Cardiac fibroblast (primary cell): ENCODE data around the gene KREMEN2.

Experiments
- DNase-seq, 2 donors: peaks; one replicate each; pipeline versions ENCODE4 v3.0.0 to v3.0.0-alpha.2; 2010; ENCODE audit warnings: low read depth in 2 of 2
- H3K4me3 ChIP-seq, 2 donors: replicated peaks in 1 of 2; 1 replicate in 1 of 2; 2 replicates in 1 of 2; pipeline ENCODE4 v1.5.1; 2011; ENCODE audit warnings: low read depth in 2 of 2, low read length in 2 of 2, mild to moderate bottlenecking in 2 of 2, moderate library complexity in 1 of 2
- CTCF ChIP-seq: IDR thresholded peaks from one replicate; pipeline ENCODE4 v1.5.1; 2011; ENCODE audit warnings: low read depth, mild to moderate bottlenecking, low read length, inconsistent platforms

The KREMEN2 gene

GRCh38 chr16:3003582-3004270 lies 39.7 kb downstream of the KREMEN2 start:
- peak; percentile 28 for TF ChIP-seq CTCF
- peak; percentile 99 for DNase-seq
- H3K4me3 ChIP-seq = no peak overlapping the region

DNA sequence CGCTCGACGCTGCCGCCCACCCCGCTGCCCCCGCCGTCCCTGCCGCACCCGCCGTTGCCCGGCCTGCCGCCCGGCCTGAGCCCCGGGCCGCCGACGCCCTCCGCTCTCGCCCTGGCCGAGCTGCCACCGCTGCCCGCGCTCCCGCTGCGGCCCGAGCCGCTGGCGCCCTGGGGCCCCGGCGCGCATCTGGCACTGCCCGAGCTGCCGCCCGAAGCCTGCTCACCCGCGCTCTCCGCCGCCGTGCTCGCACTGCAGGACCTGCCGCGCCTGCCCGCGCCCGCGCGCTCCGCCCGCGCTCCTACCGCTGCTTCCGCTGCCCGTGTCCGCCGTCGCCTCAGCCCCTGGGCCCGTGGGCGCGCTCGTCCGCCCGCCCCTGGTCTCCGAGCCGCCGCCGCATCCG lies 40.2 kb downstream of the KREMEN2 start:
- no peak for DNase-seq
- TF ChIP-seq CTCF = no peak
- H3K4me3 ChIP-seq = no peak overlapping the region

GRCh38 chr16:3004781-3005284 lies 40.8 kb downstream of the KREMEN2 start:
- no peak for TF ChIP-seq CTCF
- H3K4me3 ChIP-seq = no peak overlapping the region

DNA sequence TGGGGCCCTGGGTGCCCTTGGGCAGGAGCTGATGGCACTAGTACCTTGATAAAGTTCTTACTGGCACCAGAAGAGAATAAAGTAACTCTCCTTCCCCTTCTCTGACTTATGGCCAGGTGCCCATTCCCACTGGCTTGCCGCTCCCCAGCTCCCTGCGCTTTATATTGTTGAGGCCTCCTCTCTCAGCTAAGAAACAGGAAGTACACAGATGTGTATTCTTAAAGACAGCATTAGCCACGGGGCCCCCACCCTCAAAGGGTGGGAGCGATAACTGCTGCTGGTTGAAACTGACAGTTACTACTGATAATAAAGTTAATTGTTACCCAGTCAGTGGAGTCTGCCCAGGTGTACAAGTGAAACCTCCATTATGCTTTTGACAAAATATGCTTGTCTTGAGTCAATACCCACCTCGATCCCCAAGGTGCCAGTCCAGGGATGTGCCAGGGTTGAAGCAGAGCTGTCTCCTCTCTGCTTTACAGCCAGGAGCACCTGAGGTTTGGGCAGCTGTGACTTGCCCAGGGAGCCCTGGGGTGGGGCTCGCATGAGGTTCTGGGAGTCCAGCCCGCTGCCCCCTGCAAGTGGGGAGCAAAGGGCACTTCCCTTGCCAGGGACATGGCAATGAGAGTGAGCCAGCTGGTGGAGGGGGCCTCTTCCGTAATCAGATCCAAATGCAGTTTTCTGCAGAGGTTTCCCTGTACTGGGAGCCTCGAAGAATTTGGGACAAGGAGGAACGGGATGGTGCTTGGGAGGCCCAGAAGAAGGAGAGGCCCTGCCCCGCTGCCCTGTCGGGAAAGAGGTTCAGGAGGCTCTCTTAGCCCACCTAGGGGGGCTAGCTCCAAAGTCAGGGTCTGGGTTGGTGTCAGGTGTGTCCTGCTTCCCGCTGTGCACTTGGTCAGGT lies 43.2 kb downstream of the KREMEN2 start:
- no peak for TF ChIP-seq CTCF
- DNase-seq = no peak
- H3K4me3 ChIP-seq = no peak overlapping the region

More at GRCh38 chr16:3004781-3005284, 40.8 kb downstream of the KREMEN2 start:
- no peak for DNase-seq

DNA sequence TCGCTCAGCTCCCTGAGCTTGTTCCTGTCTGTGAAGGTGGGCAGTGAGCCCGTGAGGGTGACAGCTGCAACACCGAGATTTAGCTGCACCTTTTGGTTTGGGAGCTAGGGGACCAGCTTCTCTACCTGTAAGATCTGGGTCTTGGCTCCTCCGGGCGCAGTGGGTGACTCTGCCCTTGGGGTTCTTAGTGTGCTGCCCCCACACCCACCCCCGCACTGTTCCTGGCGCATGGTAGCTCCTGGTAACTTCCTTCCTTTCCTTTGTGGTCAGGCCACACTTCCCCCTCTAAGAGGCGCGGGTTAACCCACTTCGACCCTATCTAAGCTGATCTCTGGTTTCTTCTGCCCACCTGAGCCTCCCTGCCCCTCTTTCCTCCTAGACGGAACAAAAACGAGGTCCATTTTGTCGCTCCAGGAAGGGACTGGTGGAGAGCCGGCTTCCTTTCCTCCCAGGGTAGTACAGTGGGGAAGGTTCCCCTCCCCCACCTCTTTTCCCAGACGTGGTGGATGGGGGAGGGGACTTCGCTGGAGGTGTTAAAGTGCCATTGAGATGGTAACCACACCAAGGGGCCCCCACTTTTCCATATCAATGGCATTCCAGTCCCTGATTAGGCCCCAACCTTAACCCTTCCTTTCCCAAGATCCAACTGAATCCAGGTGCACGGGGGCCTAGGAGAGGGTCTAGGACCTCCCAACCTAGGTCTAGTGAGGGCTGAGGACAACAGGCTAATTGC lies 44.0 kb downstream of the KREMEN2 start:
- no peak overlapping the region for H3K4me3 ChIP-seq
- DNase-seq = no peak
- TF ChIP-seq CTCF = no peak

GRCh38 chr16:3008690-3009037 lies 44.6 kb downstream of the KREMEN2 start:
- no peak overlapping the region for H3K4me3 ChIP-seq
- TF ChIP-seq CTCF = no peak
- no peak for DNase-seq
